Heart right ventricle (tissue), 16 donors: ENCODE measurements around the gene C1R. TPM values are rescaled to one million over a fixed set of nuclear protein-coding genes. Genes with fewer than 3 reads are reported as not detected.

Source experiments
- ATAC-seq, 8 donors: fragments of 200-7000 bp; cut with Tn5 transposase; one replicate each; pipeline ENCODE4 v1.9.1; 2020; ENCODE audit warnings: mild to moderate bottlenecking in 8 of 8, moderate library complexity in 8 of 8, moderate number of reproducible peaks in 1 of 8
- DNase-seq, 2 donors: peaks; one replicate each; pipeline ENCODE4 v3.0.0-alpha.2; 2020
- H3K27ac ChIP-seq, 10 donors: fragments of 200-600 bp; sonication (generic) in 2 of 10; one replicate each; pipeline versions ENCODE4 v1.5.0 to v1.8.0; 2020 to 2022; ENCODE audit warnings: mild to moderate bottlenecking in 3 of 10
- H3K27me3 ChIP-seq, 7 donors: fragments of 200-600 bp; one replicate each; pipeline ENCODE4 v1.8.0; 2021 to 2022; ENCODE audit warnings: mild to moderate bottlenecking in 2 of 7
- H3K36me3 ChIP-seq, 9 donors: fragments of 200-600 bp; sonication (generic) in 1 of 9; one replicate each; pipeline versions ENCODE4 v1.5.0 to v1.8.0; 2020 to 2022; ENCODE audit warnings: mild to moderate bottlenecking in 2 of 9
- H3K4me1 ChIP-seq, 9 donors: fragments of 200-600 bp; sonication (generic) in 1 of 9; one replicate each; pipeline versions ENCODE4 v1.5.0 to v1.8.0; 2020 to 2022; ENCODE audit warnings: mild to moderate bottlenecking in 4 of 9
- H3K4me3 ChIP-seq, 10 donors: fragments of 200-600 bp; sonication (generic) in 2 of 10; one replicate each; pipeline versions ENCODE4 v1.5.0 to v1.8.0; 2020 to 2022; ENCODE audit warnings: mild to moderate bottlenecking in 7 of 10, moderate library complexity in 2 of 10
- H3K9me3 ChIP-seq, 11 donors: fragments of 200-600 bp in 10 of 11; sonication (generic) in 2 of 11; one replicate each; pipeline versions ENCODE4 v1.5.0 to v1.8.0; 2013 to 2022; ENCODE audit warnings: mild to moderate bottlenecking in 2 of 11, control low read depth in 1 of 11, moderate library complexity in 1 of 11
- CTCF ChIP-seq, 9 donors: fragments of 200-600 bp; sonication (generic) in 2 of 9; IDR thresholded peaks; one replicate each; pipeline versions ENCODE4 v1.5.0 to v1.8.0; 2021 to 2022; ENCODE audit warnings: antibody characterized with exemption in 9 of 9, mild to moderate bottlenecking in 5 of 9, moderate library complexity in 1 of 9
- WGBS, 2 donors: extraction: QIAGEN DNeasy Blood & Tissue Kit; methylation state at CpG; one replicate each; pipeline ENCODE4 v1.1.7; 2013; ENCODE audit warnings: inconsistent platforms in 1 of 2; 5-methylcytosine and 5-hydroxymethylcytosine counted together
- intact Hi-C, 10 donors: fragments of 100-400 bp; cut with DNase I; formaldehyde crosslinking; loops; one replicate each; pipeline versions ENCODE4 v1.11.1 to v1.14.2; 2022
- polyA plus RNA-seq, 2 donors: library from polyadenylated mRNA; stranded (reverse); fragments of 200-250 nt; gene quantifications; one replicate each; pipeline ENCODE4 v1.2.3, GENCODE V29; 2013
- total RNA-seq, 10 donors: library from RNA; stranded (reverse); fragmentation: NEBNext Ultra II Directional in 3 of 10; extraction: Animal tissue kit (Norgen Biotek cat#: 25700) in 3 of 10; gene quantifications; one replicate each; pipeline versions ENCODE4 v1.2.1 to v1.2.4, GENCODE V29; 2021 to 2023
- donor health status: Arrhythmogenic right ventricular cardiomyopathy.
- donor health status: ischemic (EF 13 %, LVEDD 7.1; RV severe dilation, severe dysfunction).
- donor health status: healthy with polysubstance abuse.
- donor health status: DM: no; HTN: yes; CAD: no.
- donor health status: DM: no; HTN: no; CAD: no.
- donor health status: ischemic (EF 25% LVEDD 6.9; RV normal size, moderate dysfunction).
- donor health status: ischemic (EF 25% LVEDD 5.7; RV mildly dilated, moderate dysfunction).
- donor health status: healthy.
- donor health status: DM: yes; HTN: yes; CAD: no.
- donor health status: Ischemic cardiomyopathy.
- donor health status: ischemic (EF 35%, LVEDD 5.7; RV mildly dilated, moderate dysfunction).
- donor health status: nonischemic (EF 11% LVEDD 7.7; RV severe dilation, severe dysfunction).
- donor health status: DM: yes; HTN: yes; CAD: no.
- donor health status: PGD.
- donor health status: ischemic (EF 29% LVEDD 5.4; RV normal size, mild dysfunction).
- donor health status: nonischemic (EF 23%, LVEDD 6.1; RV moderate dilation, normal function).

Gene C1R
- total and polyA plus RNA-seq, 12 donors, result 19.9 to 238 (median 71.9) TPM

- peaks cover 0 to 12% (median 0%) of the 10 kb centered on the region in 9 donors for H3K36me3 ChIP-seq
- peaks cover 5 to 38% (median 25%) of the 10 kb centered on the region in 9 donors for H3K4me1 ChIP-seq
- no peaks in the 10 kb centered on the region for H3K9me3 ChIP-seq
- WGBS, 2 donors, result 5 to 9% methylated on average over 19 of the region's 19 CpGs
- ATAC-seq (peak in 3 of 8 donors; percentile 1 to 5 (median 1)), DNase-seq (no peak)
- intact Hi-C loops, result no loop called here
- H3K27ac ChIP-seq, result peak overlapping the region in 6 of 10 donors; percentile 28 to 80 (median 62)
- no peak for TF ChIP-seq CTCF (IDR thresholded peaks at IDR 0.05)
- H3K4me3 ChIP-seq, result peak overlapping the region; percentile 52 to 77 (median 66)
- peaks cover 0 to 29% (median 0%) of the 10 kb centered on the region in 7 donors for H3K27me3 ChIP-seq
These were observed 37.1 kb upstream of the C1R start for GRCh38 chr12:7129287-7129871.

GRCh38 chr12:7128681-7129286 is 36.5 kb upstream of the C1R start, which contains the start of gene RBP5:
RBP5 (minus strand) TSS chr12:7128889; CDS start chr12:7128775, 114 bp downstream.
- ATAC-seq, result peak in 1 of 8 donors; percentile 18
- peak within 1 kb of the TSS; percentile 52 to 77 (median 66) for H3K4me3 ChIP-seq
- peaks cover 5 to 38% (median 27%) of the 10 kb centered on the region in 9 donors for H3K4me1 ChIP-seq
- peak within 1 kb of the TSS in 6 of 10 donors; percentile 28 to 80 (median 62) for H3K27ac ChIP-seq
- H3K36me3 ChIP-seq, result peaks cover 0 to 6% (median 0%) of the 10 kb centered on the region in 9 donors
- 58 to 63% methylated on average over 7 of the region's 7 CpGs for WGBS, 2 donors
- intact Hi-C loops, result no loop called here
- no peak for TF ChIP-seq CTCF (IDR thresholded peaks at IDR 0.05)
- no peaks in the 10 kb centered on the region for H3K9me3 ChIP-seq
- DNase-seq, result no peak
- peaks cover 0 to 29% (median 0%) of the 10 kb centered on the region in 7 donors for H3K27me3 ChIP-seq

GRCh38 chr12:7127916-7128626 is 35.8 kb upstream of the C1R start:
- no peak overlapping the region for H3K4me3 ChIP-seq

More at GRCh38 chr12:7127916-7128626, 35.8 kb upstream of the C1R start:
- peaks cover 7 to 44% (median 34%) of the 10 kb centered on the region in 9 donors for H3K4me1 ChIP-seq
- peaks cover 0 to 29% (median 0%) of the 10 kb centered on the region in 7 donors for H3K27me3 ChIP-seq
- DNase-seq (no peak), ATAC-seq (no peak)
- intact Hi-C loops, result no loop called here
- no peak for TF ChIP-seq CTCF (IDR thresholded peaks at IDR 0.05)
- no peaks in the 10 kb centered on the region for H3K9me3 ChIP-seq
- WGBS, 2 donors, result 87 to 89% methylated on average over 17 of the region's 17 CpGs
- H3K27ac ChIP-seq, result peak overlapping the region in 1 of 10 donors; percentile 38
- no peaks in the 10 kb centered on the region for H3K36me3 ChIP-seq
